GM19025 (cell line): Measurements from ENCODE around the gene DCDC1.

Source experiments
- ATAC-seq: cut with Tn5 transposase; IDR thresholded peaks from one replicate; pipeline ENCODE4 v1.9.1; 2021; ENCODE audit warnings: mild to moderate bottlenecking, low read depth, moderate library complexity; ENCODE audit not compliant: unreplicated experiment

The DCDC1 gene

DNA sequence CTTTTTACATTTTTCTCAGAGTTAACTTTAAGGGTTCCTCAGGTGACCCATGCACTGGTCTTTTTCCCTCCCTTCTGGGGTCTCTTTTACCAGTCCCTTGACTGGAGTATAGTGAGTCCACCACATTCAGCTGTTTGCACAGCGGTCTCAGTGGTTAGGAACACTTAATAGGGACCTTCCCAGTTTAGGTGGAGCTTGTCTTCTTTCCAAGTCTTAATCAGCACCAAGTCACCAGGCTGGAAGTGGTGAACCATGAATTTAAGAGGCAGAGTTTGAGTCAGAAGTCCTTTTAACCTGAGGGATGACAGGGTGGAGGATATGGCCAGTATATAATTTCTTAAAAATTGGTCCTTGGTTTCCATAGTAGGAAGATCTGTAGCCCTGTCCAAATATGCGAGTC is 433.7 kb downstream of the DCDC1 start:
- ATAC-seq, result no peak

DNA sequence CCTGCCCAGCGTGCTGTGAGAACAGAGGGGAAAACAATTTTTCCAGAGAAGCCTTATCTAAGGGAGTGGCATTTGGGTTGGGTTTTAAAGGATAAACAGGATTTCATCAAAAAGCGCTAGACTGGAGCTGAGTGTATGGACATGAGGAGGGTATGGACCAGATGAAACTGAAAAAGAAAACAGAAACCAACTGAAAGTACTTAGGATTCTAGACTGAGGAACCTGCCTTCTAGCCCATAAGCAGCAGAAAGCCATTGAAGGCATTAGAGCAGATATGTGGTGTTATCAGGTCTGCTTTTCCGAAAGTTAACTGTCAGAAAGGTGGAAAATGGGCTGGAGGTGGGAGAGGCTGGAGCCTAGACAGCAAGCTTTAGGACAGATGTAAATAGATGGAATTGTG is 443.4 kb downstream of the DCDC1 start:
- no peak for ATAC-seq

DNA sequence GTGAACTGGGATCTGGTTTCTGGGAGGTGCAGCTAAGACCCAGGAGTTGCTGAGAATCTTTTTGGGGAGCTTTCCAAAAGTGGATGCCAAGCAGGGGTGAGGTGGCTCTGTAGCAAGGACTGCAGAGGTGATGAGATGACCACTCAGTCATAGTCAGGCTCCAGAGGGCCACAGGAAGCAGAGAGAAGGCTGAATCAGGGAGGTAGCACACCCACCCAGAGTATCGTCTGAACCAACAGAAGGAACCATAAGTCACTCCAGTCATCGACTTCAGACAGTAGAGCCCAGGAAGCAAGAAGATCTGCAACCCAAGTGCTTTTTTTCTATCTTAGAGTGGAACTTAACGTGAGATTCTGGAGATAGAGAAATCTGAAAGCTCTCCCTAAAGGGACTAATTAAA is 447.7 kb downstream of the DCDC1 start:
- no peak for ATAC-seq

DNA sequence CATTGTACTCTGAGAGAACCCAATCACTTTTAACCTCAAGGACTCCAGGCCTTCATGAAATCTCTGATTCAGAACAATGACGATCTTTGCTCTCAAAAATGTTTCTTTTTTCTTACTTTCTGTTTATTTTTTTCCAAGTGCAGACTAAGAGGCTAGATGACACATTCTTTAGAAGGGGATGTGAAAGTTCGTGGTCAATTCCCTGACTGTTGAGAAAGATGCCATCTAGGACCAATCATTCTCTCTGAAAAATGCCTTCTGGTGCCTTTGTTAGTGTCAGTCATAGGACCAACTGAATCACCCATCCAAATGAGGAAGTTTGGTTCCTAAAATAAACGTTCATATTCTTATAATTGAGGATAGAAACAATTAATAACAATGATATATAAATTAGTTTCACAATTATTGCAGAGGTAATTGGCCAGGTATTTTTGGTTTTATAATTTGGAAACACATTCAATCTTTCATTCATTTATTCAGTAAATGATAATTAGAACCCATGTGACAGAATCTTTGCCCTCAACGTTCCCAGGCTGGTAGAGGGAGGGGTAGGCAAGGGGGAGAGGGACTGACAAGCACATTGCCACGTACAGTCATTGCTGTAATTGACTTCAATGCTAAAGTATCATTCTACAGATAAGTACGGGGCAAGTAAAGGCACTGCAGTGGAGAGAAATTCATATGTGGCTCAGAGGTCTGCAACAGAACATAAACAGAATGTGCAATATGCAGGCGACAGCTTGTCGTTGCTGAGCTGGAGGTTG is 450.0 kb downstream of the DCDC1 start:
- no peak for ATAC-seq

DNA sequence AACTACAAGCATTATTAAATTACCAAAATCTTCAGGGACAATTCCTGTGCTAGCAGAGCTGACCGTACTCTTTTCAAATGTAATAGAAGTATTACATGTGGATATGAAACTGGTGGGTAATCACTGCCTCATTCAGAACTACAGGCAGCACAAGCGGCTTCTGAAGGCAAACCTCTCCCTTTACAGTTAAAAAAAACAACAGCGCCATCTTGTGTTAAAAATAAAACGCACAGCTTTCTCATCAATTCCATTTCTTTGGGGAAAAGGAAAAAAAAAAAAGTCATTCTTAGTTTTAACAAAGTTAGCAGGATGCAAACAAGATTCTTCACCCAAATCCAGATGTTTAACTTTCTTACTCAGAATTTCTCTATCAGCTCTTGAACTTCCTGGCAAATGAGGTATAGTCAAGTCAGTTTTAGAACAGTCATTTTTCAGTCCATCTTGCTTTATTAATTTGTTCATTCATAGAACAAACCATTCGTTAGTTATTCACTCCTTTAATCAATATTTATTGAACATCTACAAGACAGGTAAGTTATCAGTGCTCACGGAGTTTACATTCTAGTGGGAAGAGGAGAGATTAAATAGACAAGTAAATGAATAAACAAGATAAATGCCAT is 451.6 kb downstream of the DCDC1 start:
- ATAC-seq, result no peak

DNA sequence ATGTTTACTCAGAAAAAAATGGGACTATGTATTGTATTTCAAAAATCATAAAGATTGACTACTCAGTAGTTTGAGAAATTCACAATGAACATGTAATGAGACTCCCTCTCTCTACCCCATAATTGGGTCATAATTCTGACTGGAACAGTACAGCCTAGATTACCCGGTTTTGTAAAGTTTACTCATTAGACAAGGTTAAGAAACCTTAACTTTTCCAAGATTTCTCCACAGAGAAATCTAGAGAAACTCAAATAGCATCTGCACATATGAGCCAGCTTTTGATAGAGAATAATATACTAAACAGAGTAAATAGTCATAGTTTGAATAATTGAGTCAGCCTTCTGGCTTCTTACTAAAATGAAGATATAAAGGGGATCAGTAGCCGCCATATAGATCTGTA is 452.3 kb downstream of the DCDC1 start:
- ATAC-seq, result no peak

DNA sequence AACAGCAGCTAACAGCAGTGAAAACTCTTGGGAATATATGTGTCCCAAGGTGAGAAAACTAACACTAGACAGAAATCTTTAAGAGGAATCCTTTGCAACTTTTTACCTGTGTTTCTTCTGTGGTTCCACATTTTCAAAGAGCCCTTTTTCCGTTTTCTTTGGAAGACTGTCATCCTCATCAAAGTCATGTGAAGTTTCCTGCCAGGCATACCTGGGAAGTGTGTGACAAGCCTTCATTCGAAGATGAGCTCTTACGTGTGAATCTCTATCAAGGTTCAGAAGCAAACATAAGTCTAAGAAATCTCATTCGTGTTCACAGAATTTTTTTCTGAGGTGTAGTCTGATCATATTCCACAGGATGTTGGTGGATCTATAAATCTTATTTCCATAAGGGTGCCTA is 452.8 kb downstream of the DCDC1 start:
- ATAC-seq, result no peak

DNA sequence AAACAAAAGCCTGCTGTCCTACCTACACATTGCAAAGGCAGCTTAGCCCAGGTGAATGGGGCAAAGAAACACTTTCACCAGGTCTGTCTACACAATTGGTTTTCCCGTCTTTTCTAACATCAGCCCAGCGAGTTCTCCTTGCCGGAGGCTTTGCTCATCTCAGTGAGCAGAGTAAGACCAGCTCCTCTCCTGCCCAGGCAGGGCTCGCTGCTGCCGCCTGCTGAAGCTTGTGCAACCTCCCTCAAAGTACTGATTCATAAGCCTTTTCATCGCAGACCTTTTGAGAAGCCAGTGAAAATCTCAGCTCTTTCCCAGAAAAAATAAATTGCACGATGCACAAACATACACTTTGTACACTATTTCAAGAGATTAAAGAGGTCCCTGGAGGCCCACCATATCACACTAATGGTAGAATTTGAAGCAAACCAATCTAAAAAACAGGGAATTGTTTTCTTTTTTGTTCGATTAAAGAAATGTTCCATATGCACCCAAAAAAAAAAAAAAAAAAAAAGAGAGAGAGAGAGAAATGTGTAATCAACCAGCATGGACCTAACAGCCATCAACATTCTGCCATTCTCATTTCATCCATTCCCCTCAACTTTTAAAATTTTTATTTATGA is 455.3 kb downstream of the DCDC1 start:
- no peak for ATAC-seq

DNA sequence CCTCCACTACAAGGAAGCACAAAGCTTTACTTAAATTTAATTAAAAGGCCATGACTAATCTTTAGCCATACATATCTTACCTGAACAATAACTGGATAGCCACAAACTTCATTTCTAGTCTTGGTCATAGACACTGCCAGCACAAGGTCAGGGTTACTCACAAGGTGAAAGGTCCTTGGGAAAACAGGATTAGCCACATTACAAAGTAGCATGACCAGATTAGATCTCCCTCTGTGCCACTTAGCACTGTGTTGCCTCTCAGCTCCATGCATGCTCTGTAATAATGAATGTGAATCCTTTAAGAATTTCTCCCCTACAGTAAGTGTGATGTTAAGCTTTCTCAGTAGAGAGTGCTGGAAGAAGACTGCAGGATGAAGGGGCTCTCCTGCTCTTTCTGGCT is 458.3 kb downstream of the DCDC1 start:
- ATAC-seq, result no peak

DNA sequence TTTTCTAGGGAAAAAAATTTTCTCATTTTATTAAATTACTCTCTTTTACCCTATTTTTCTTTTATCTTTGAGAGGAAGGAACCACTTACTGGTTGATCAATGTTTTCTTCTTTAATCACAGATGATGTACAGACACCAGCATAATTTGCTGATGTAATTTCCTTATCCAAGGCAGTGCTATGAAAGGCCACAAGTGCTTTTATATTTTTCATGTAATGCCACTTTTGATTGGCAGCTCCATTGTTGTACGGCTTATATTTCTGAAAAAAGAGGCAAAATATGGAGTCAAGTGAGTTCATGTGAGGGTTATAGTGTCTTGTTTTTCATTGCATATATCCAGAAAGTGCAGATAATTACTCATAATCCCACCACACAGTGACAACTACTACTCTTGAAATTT is 460.7 kb downstream of the DCDC1 start:
- no peak for ATAC-seq

DNA sequence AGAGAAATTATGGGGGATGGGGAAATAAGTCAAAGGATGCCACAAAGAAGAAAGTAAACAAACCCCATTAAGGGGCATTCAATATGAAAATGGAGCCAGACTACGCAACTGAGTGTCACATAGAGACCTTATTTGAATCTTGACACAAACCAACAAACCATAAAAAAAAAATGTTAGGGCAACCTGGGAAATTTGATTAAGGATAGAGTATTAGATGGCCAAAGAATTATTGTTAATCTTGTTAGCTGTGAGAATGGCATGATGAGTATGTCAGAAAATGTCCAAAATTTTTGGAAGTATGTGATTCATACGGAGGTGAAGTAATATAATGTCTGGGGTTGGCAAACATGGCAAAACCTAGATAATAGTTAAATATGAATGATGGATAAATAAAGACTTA is 461.3 kb downstream of the DCDC1 start:
- no peak for ATAC-seq

DNA sequence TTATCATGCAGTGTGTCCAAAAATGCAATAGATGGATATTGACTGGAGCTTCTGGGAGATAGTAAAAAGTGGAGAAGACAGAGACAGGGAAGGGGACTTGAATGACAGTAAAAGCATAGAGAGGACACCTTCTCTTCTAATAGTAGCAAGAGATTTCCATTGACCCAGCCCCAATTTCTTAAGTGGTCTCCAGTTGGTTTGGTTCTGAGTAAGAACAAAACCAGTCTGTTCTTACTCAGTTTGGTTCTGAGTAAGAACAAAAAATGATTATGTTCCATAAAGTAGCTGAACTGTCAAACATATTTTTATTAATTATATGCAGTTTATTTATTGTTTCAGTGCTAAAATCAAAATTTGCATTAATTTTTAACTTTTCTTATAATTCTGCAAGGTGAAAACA is 466.6 kb downstream of the DCDC1 start:
- no peak for ATAC-seq

DNA sequence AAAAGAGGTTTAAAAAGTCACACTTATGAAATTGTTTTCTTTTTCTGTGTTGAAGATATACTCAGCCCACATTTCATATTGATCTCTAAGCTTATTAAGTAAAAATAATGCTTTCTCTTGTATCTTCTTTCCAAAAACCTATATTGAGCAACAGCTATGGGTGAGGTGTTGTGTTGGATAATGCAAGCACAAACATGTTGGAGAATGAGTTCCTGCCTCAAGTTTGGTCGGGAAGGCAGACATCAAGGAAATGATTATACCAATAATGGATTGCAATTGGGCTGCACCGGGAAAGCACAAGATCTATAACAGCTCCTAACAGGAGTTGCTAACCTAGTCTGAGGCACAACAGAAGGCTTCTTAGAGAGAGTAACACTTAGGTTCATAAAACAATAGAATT is 474.5 kb downstream of the DCDC1 start:
- no peak for ATAC-seq

DNA sequence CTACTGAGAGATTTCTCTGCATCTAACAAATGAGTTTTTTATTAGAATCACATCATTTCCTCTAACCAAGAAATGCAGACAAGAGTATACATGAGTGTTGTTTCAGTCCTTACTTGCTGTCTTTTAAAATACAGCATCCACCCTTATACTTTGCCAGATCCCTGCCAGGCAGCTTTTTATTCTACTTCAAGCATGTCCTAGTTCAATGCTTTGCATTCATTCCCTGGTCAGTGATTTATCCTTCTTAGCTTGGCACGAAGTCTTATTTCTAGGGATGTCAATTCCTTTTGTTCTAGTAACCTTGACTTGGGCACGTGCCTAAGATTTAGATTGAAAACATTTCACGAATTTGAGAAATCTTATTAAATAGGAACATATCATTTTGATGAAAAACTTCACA is 476.2 kb downstream of the DCDC1 start:
- no peak for ATAC-seq

DNA sequence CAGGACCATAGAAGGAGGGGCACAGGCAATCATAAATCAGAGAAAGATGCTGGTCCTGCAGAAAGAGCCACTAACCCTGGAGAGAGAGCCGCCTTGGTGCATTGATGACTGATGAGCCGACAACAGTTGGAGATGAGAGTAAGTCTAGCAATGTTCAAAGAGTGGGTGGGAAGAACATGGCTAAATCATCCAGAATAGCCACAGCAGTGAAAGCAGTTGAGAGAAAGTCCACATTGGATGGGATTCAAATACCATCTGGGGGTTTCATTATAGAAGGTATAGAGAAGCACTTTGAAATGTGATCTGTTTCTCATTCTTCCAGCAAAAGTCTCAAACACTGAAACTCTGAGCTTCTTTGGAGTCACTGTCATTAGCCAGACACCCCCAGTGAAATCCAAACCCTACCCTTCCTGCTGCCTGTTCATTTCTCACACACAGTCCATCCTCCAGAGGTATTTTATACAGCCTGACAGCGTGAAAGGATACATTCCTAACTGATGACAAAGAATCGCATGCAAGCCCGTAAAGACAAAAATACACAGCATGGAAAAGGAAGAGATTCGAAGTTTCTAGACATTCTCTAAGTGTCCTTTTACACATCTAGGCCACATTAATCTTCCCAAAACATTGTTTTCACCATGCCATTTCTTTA is 480.3 kb downstream of the DCDC1 start:
- no peak for ATAC-seq

DNA sequence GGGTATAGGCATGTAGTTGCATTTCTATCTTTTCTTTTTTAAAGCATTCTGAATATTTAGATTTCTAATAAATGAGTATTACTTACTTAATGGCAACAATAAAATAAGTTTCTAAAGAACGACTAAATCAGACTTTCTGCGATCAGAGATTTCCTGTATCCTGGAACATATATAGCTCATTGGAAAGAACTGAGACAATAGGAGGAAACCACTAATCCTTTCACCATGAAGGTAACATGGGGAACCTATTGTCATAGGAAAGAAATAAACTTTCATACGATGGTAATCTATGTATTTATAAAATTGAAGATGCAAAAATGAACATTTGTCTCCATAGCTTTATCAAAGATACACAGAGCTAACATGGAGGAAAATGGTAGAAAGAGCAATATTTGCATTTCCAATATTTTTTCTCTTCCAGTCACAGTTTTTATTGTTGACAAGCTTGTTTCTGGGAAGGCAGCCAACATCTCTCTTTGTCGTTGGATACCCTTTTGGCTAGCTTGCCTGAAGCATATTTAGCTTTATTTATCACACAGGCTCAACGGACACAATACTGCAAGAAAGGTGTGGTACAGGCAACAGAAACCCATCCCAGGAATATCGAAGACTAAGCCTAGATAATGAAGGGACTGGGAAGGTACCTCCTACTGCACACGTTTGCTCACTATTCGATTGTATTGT is 490.1 kb downstream of the DCDC1 start:
- ATAC-seq, result no peak

DNA sequence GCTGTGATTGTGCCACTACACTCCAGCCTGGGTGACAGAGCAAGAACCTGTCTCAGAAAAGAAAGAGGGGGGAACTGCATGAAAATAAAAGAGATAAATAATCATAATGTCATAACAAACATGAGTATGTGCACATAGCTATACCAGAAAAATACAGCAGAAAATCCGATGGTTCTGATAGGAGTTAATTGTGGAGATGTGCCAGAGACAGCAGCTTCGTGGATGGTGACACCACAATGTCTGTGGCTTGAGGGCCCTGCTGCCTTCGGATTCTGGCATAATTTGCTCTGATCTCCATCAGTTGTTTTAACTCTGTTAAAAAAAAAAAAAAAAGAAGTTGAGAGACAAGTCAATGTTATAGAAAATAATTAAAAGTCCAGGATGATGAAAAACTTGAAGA is 491.1 kb downstream of the DCDC1 start:
- ATAC-seq, result no peak

DNA sequence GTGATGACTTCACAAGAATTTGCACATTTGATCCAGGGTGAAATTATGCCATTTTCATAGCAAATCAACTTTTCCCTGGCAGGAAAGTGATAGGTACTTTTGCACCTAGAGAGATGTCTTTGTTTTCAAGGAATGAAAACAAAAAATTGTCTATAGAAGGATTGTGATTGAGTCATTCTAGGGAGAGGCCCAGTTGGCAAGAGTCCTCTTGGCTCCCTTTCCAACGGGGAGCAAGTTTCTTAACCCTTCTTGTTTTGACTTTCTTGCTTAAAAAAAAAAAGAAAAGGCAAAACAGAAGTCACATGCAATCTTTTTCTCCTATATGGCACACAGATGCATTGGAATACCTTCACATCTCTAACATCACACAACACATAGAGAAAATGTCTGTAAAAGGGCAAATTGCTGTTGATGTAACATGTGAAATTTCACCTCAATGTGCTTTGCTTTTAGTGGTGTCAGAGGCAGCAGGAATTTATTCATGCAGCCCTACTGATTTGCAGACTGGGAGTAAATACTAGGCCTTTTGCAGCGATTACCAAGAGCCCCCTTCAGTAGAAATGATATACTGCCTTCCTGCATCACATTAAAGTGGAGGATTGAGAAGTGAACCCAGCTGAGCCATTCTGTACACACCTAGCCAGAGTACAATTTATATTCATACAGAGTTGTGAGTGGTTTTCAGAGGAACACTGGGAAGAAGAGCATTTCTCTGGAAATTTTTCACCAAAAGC is 492.7 kb downstream of the DCDC1 start:
- ATAC-seq, result no peak

DNA sequence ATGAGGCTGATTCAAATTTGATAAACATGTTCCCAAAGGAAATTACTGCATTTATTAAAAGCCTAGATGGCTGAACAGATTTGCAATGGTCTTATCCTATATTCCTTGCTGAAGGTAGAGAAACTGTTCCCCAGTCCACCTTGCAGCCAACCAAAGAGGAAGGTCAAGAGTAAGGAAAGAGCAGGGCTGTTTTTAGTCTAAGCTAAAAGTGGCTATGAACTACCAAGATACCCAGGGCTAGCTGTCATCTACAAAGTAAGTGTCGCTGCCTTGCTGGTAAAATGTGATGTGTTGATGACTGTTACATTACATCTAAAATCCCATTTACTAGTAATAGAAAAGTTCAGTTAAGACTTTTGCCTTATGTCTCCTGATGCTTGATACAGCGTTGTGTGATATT is 493.3 kb downstream of the DCDC1 start:
- ATAC-seq, result no peak

DNA sequence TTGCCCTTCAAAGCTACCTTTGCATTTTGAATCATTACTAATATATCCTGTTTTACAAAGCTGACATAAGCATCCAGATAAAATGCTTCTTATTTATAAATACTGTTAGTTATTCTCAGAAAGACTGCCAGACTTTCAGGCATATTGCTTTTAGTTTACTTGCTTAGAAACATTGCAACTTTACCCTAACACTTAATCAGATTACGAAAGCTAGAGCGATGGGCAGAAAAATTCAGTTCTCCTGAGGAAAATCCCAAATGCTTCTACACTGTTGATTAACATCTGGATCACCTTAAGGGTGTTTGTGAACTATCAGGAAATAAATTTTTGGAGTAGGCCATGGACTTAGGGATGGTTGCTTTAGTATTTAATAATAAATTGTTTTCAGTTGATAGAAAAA is 493.7 kb downstream of the DCDC1 start:
- no peak for ATAC-seq
